ENCODE measurements around the gene ACAD10. TPM values are rescaled to one million over a fixed set of nuclear protein-coding genes. Genes with fewer than 3 reads are reported as not detected.

ACAD10 gene
- total RNA-seq, 2 donors from 2014 or later: 11.6 to 19.1 TPM

DNA sequence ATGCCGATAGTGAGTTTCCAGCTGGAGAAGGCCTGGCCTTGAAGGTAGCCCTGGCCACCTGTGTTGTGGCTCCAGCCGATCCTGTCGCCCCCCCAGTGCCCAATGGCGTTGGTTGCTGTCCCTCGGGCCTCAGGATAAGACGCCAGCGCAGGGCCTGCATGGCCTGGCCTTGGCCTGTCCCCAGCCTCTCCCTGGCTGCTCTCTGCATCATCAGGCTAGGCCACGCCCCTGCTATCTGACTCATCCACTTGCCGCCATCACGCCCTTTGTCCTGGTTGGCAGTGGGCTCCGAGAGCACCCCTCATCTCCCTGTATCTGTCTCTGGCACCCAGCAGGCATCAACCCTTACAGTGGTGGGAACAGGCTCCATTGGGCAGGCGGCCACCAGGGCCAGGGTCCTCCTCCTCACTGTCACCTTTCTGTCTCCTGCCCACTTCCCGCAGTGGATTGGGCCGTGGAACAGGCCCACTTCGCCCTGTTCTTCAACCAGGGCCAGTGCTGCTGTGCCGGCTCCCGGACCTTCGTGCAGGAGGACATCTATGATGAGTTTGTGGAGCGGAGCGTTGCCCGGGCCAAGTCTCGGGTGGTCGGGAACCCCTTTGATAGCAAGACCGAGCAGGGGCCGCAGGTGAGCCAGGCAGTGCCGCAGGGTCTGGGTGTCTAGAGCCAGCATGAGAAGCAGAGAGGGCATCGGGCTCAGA lies 106.5 kb downstream of the ACAD10 start:
- DNase-seq (ENCODE audit: low spot score): peak; percentile 93
- intact Hi-C loops (cut with DNase I): no loop called here

DNA sequence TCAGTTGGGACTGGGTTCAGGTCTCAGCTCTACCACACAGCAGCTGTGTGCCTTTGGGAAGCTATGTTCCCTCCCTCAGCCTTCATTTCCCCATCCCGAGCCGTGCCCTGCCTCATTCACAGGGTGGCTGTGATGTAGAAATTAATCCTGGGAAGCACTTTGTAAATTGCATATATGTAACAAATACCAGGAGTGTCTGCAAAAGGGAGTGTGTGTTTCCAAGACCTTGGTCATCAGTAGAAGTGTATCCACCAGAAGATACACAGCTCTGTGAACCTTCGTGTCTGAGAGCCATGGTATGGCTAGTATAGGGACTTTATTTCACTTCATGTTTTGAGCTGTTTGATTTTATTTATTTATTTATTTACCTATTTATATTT lies 107.0 kb downstream of the ACAD10 start:
- intact Hi-C loops (cut with DNase I): no loop called here
- DNase-seq (ENCODE audit: low spot score): no peak

DNA sequence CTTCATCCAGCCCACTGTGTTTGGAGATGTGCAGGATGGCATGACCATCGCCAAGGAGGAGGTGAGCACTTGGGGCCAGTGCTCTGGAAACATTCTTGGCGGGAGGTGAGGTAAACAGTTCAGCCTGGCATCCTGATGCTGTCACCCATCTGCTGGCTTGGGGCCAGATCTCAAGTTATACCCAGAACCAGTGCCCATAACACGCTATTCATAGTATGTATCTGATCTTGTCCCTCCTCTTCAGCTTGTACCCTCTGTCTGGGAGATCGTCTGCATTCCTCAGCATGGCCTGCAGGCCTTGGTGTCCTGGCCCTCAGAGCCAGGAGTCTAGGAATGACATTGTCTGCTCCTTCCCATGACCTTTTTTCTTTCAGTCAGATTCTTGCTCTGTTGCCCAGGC lies 112.3 kb downstream of the ACAD10 start:
- intact Hi-C loops (cut with DNase I): no loop called here
- no peak for DNase-seq (ENCODE audit: low spot score)

DNA sequence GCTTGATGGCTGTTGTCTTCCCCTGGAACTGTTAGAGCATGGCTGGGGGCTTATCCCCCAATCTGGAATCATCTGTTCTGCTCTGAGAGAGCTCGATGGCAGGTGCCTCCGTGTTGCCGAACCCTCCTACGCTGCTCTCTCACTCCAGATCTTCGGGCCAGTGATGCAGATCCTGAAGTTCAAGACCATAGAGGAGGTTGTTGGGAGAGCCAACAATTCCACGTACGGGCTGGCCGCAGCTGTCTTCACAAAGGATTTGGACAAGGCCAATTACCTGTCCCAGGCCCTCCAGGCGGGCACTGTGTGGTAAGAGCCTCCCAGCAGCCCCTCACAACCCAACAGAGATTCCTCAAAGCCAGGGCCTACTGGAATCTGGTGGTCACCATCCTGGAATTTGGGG lies 113.9 kb downstream of the ACAD10 start:
- no peak for DNase-seq (ENCODE audit: low spot score)
- intact Hi-C loops (cut with DNase I): no loop called here

DNA sequence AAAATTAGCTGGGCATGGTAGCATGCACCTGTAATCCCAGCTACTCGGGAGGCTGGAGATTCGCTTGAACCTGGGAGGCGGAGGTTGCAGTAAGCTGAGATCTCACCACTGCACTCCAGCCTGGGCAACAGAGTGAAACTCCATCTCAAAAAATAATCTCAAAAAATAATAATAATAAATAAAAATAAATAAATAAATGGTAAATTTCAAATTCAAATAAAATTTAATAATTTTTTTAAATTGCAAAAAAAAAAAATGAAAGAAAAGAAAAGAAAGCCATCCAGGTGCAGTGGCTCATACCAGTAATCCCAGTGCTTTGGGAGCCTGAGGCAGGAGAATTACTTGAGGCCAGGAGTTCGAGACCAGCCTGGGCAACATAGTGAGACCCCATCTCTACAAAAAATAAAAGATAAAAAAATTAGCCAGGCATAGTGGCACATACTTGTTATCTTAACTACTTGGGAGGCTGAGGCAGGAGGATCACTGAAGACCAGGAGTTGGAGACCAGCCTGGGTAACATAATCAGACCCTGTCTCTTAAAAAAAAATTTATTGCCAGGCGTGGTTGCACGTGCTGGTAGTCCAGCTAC lies 117.3 kb downstream of the ACAD10 start:
- intact Hi-C loops (cut with DNase I): no loop called here
- DNase-seq (ENCODE audit: low spot score): no peak

DNA sequence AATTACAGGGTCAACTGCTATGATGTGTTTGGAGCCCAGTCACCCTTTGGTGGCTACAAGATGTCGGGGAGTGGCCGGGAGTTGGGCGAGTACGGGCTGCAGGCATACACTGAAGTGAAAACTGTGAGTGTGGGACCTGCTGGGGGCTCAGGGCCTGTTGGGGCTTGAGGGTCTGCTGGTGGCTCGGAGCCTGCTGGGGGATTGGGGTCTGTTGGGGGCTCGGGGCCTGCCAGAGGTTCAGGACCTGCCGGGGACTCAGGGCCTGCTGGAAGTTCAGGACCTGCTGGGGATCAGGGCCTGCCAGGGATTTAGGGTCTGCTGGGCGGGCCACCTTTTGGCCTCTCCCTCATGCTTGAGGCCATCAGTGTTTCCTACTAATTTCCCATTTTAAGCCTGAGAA lies 118.0 kb downstream of the ACAD10 start:
- intact Hi-C loops (cut with DNase I): no loop called here
- peak; percentile 62 for DNase-seq (ENCODE audit: low spot score)

DNA sequence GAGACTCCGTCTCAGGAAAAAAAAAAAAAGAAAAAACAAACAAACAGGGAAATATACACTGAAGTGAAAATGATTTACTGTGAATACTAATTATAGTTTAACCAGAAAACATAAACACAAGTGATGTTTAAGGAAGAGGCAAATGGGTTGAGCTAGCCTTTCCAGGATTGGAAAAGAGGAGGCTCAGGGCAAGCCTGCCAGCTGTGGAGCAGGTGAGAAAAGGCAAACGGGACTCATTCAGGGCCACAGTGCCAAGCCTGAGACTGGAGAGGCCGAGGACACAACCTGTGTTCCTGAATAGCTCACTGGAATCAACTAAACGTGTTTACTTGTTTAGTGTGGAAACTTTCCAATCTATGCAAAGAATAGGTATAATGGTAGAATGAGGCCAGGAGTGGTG lies 120.5 kb downstream of the ACAD10 start:
- DNase-seq (ENCODE audit: low spot score): peak; percentile 22
- intact Hi-C loops (cut with DNase I): no loop called here

Small RNA genes lying within 50 kb of the gene (microRNA-seq; reads per million reads assigned to microRNA genes)
- 1.9 to 2.1 reads per million in 2 donors for gene MIR6761 (ENCODE audit: borderline microRNAs expressed in 2 of 2)

Other genes starting within 250 kb of the ACAD10 start
- gene ATXN2, start 86.7 kb upstream of the ACAD10 start, total RNA-seq: 10 to 100 TPM; 57.8 to 64.4 TPM
- gene BRAP, start 97 bp upstream of the ACAD10 start, total RNA-seq: 10 to 100 TPM; 12.4 to 14.4 TPM
- 10 to 100 TPM; 79.9 to 96.9 TPM for gene ALDH2, start 80.9 kb downstream of the ACAD10 start, total RNA-seq
- 10 to 100 TPM; 33.0 to 33.9 TPM for gene MAPKAPK5, start 156.2 kb downstream of the ACAD10 start, total RNA-seq

All from posterior vena cava (tissue), 2 donors.